NCI-H1105 (cell line): Measurements from ENCODE around the gene MYEOV.

ENCODE experiments used
- DNase-seq: peaks from one replicate; lab custom pipeline; 2025; lab: John Stamatoyannopoulos, UW

The MYEOV gene

GRCh38 chr11:69302447-69303020, 8.6 kb downstream of the MYEOV start:
- no peak for DNase-seq

DNA sequence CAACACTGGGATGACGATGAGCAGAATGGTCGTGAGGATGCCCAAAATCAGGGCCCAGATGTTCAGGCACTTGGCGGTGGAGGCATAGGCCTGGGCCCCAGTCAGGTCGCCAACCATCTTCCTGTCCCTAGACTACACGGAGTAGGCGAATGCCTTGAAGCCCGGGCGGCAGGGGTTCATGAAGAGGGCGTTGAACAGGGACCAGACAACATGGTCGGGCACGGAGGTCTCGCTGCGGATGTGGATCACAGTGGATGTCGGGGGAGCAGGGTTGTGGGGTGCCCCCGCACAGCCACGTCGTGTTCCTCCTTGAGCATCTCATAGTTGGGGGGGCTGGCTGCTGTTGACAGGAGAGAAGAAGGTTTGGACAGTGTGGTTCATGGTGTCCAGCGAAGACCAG, 9.5 kb downstream of the MYEOV start:
- DNase-seq: no peak

- DNase-seq: no peak
Observed at GRCh38 chr11:69304258-69304657, 10.3 kb downstream of the MYEOV start.

- no peak for DNase-seq
Observed at GRCh38 chr11:69304686-69305085, 10.7 kb downstream of the MYEOV start.

- DNase-seq: no peak
Observed at GRCh38 chr11:69305885-69306540, 12.1 kb downstream of the MYEOV start.

GRCh38 chr11:69306821-69307220, 12.9 kb downstream of the MYEOV start:
- DNase-seq: no peak

DNA sequence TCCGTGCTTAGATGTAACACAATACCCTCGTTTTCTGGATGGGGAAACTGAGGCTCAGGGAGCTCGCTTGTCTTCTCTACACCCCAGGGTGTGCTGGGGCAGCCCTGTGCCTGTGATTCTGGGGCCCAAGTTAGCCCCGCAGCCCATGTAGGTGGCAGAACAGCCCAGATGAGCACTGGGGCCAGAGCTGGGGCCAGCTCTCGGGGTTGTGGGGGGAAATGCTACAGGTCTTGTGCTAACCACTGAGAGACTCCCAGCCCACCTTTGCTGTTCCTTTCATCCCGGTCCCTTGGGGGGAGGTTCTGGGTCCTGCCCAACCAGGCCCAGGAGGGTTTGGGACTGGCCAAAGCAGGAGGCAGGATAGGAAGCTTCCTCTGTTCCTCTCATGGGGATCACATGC, 13.5 kb downstream of the MYEOV start:
- DNase-seq: no peak

DNA sequence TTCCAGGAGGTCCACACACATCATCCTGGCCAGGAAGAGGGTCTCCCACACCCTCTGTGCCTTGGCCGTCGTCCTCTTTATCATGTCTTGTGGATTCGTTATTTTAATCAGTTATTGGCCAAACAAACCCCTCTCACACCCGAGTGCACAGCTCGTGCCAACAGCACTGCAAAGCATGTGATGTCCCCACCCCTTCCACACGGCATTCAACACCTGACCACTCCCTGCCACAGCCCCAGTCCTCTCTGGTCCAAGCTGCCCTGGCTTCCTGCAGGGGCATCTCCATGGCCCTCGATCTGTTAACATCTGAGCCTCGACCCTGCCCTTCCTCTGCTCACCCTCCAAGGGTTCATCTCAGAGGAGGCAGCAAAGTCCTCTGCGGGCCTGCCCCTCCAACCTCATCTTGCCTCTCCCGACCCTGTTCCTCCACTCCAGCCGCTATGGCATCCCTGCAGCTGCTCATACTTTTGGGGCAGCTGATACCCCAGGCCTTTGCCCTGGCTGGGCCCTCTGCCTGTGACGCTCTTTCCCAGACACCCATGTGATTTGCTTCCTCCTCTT, 14.0 kb downstream of the MYEOV start:
- no peak for DNase-seq

DNA sequence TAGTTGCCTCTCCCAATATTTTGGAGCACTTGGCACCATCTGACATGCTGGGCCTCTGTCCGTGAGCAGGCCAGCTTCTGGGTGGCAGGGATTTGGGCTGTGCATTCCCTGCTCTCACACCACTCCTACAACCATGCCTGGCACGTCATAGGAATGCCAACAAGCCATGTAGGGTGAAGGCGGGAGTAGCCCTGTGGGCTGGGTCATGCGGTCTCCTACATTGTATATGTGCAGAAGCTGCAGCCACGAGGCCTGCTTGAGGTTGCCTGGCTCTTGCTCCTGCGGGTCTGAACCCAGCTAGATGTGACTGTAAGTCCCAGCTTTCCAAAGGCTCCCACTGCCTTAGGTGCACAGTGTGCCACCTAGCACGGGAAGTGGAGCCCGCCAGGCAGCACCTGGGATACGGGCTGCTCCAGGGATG, 14.5 kb downstream of the MYEOV start:
- no peak for DNase-seq

DNA sequence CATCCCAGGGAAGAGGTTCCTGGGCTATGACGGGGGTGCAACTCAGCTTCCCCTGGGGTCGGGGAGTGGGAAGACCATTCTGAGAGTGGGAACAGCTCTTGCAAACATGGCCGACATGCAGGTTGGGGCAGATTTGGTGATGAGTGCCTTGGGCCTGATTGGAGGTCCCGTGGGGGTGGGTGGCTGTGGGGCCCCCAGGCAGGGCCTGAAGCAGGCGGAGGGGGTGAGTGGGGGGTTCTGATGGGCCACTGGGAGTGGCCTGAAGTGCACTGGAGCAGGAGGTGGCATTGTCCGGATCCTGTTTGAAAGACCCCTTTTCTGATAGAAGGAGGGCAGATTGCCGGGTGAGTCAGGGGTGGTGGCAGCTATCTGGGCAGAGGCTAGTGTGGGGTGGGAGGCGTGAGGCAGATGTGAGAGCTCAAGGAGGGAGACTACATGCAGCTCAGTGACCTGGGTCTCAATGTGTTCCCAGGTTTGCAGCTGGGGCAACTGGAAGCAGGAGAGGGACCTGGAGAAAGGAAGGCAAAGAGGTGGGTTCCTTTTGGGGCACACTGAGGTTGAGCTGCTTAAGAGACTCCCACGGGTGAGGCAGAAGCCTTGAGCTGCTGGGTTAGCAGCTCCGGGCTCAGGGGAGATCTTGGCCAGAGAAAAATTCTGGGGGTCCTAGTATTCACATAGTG, 15.1 kb downstream of the MYEOV start:
- DNase-seq: no peak

DNA sequence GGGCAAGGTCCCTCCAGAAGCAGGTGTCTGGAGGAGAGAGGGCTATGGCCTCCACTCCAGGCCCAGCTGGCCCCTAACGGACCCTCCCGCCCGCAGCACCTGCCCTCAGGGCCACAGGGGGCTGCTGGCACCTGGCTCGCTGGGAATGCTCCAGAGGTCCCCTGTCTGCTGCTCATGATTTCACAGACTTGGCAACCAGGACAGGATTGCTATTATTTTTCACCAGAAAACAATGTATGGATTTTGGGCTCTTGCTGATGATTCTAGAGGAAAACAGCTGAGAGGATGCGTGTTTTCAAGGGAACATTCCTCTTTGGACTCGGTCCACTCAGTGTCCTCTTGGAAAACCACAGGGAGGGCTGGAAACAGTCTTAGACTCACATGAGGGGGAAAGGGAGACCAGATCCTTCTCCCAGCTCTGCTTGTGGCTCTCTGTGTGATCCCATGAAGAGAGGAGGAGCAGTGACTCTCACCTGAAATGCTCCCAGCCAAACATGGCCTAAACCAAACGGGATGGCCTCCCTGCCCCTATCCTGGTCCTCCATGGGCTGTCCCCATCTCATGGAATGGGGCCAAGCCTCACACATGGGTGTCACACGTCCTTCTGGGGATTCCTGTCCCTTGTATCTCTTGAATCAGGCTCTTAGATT, 15.8 kb downstream of the MYEOV start:
- no peak for DNase-seq

DNA sequence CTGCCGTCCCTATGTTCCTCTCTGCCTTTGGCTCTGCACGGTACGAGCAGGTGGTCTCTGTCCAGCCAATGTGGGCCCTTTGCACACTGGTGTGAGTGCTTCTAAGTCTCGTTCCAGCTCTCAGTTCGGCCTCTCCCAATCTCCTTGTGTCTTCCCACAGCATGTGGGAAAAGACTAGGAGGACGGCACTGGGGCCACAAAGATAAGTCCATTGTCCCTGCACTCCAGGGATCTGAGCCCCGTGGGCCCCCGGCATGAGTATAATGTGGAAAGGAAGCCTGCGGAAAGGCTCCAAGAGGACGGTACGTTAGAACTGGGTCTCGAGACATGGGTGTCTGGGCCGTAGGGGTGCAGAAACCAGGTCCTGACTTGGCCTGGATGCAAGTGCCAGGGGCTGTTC, 16.4 kb downstream of the MYEOV start:
- DNase-seq: no peak

DNA sequence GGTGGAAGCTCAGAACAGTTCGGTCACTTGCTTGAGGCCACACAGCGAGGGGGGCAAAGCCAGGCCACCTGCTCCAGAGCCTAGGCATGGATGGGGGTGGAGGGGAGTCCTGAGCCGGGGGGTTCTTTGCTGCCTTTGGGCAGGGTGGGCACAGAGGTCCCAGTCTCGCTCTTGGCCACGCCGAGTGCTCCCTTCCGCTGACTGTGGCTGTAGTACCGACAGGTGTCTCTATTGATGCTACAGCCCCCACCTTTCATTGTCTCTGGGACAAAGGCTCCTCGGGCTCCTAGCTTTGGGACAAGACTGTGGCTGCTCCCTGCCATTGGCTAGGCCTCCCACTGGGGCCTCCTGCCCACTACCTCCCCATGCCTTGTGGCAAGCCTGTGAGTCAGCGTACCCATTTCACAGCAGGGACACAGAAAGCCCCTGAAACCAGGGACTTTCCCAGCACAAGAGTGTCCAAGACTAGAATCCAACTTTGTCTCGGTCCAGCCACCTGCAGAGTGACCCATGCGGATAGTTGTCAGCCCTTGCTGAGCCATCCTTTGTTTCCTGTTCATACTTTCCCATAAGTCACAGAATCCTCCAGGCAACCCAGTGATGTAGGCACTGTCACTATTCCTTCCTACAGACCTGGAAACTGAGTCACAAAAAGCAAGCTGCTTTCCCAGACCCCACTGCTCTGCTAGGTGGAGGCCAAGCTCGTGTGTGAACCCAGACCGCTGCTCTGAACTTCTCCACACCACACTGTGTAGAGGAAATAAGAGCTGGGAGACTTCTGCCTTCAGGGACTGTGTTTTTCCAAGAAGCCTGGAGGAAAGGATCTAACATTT, 17.2 kb downstream of the MYEOV start:
- no peak for DNase-seq

DNA sequence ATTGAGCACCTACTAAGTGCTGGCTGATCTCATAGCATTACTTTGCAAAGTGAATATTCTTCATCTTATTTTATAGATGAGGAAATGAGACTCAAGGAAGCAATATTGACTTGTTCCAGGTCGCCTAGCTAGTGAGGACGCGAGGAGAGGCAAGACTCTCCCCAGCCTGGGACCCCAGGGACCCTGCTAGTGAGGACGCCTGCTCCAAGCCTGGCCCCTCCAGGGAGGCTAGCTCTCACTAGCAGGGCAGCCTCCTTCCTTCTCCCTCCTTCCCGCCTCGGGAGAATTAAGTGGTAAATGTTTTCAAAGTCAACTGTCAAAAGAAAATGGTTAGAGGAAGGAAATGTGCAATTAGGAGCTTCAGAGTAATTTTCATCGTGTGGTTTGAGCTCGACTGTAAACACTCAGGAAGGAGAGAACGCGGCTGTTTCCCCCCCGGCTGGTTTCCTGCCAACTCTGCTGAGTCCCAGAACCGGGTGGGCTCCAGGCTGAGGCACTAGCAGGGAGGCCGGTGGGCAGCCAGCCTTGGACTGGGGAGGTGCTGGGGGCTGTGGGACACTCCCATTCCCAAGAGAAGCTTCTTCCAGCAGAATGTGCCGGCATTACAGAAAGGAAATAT, 17.9 kb downstream of the MYEOV start:
- DNase-seq: peak; percentile 29

DNA sequence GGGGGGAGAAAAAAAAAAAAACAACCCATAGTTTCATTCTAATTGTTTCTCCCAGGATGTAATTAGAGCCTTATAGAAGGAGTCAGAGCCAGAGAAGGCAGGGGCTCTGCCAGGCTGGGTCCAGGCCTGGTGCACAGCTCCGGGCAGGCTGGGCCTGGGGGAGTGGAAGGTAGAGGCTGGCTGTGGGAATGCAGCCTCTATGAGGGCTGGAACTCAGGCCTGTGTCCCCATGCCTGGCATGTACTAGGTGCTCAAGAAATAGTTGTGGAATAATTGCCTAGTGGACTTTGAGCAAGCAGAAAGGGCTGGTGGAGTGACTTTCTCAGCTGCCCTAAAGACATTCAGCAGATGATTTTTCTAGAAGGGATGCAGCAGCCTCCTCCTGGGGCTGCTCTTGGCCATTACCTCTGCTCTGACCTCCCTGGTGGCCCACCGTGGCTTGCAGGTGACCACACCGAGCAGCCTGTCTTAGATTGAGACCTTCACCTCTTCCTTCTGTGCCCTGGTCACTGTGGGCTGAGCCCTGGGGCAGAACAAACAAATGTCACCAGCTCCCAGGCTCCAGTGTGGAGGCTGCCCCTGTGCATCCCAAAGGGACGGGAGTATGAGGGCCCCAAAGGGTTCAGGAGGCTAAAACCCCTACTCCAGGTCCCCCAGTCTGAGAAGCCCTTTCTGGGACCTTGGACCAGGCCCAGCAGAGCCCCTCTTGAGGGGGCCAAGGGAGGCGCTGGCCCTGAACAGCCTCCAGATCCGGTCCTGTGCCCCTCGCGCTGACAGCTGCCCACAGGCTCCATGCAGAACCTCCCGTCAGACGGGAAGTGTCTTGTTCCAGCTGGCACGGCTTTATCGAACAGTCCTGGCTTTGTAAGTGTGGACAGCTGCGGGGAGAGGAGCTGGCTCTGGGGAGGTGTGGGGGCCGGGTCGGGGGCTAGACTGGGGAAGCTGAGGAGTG, 18.8 kb downstream of the MYEOV start:
- DNase-seq: peak; percentile 12

- no peak for DNase-seq
Observed at GRCh38 chr11:69313992-69314391, 20.0 kb downstream of the MYEOV start.

GRCh38 chr11:69314555-69314954, 20.6 kb downstream of the MYEOV start:
- DNase-seq: no peak

DNA sequence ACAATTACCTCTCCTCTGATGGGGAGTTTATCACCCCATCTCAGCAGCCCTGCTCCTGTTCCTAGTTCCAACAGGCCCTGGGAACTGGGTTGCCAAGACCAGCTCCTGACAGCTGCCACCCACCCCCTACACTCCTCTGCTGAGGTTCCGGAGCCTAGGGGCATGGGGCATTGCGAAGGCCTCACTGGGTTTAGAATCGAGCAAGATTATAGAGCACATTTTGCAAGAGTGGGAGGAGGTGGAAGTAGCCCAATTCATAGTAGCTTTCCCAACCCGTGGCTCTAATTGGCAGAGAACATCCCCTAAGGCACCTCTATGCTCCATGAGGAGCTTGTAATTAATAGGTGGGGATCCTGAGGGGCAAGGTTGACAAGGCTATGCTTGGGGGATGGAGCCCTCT, 23.0 kb downstream of the MYEOV start:
- no peak for DNase-seq

GRCh38 chr11:69317401-69318092, 23.6 kb downstream of the MYEOV start:
- DNase-seq: no peak

DNA sequence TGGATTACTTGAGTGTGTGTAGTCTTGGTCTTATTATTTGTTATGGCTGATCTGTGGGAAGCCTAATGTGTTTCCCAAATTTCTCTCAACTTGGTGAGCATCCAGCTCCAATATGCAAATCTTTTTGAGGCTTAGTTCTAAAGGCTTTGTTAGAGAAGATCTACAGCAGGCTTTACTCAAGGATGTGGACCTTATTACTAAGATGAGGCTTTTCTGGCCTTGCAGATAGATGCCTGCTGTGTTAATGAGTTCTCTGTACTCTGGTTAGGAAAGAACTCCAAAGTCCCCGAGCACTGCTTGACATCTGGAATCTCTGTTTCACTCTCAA, 24.1 kb downstream of the MYEOV start:
- no peak for DNase-seq
